Measurements from ENCODE around the gene PHOSPHO2. TPM values are rescaled to one million over a fixed set of nuclear protein-coding genes. Genes with fewer than 3 reads are reported as not detected.

PHOSPHO2 gene
- total and polyA plus RNA-seq, 11 donors, result 0.80 to 5.4 (median 3.0) TPM

DNA sequence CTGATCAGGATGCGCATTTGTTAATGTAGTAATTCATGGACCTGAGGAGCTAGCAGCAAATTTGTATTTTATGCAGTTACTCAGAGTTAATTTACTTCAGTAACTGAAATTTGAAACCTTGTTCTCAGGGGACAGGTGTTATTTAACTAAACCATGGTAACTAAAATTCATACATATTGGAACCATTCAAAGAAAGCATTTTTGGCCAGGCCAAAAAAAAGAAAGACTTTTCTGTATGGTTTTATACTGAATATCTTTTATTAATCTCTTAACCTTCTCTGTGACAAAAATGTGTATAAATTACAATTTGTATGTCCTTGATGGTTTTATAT lies 35.0 kb downstream of the PHOSPHO2 start:
- Histone ChIP-seq H3K27me3 (no peaks in the 10 kb centered on the region), H3K36me3 (no peaks in the 10 kb centered on the region), H3K4me3 (no peak overlapping the region), H3K9me3 (no peaks in the 10 kb centered on the region), H3K27ac (no peak overlapping the region), H3K4me1 (peaks cover 0 to 8% (median 3%) of the 10 kb centered on the region in 12 donors)
- DNase-seq, result no peak
- 89 to 100% (median 99%) methylated on average over 1 of the region's 1 CpG for WGBS, 4 donors
- no peak for ATAC-seq
- TF ChIP-seq, protein P1, sequence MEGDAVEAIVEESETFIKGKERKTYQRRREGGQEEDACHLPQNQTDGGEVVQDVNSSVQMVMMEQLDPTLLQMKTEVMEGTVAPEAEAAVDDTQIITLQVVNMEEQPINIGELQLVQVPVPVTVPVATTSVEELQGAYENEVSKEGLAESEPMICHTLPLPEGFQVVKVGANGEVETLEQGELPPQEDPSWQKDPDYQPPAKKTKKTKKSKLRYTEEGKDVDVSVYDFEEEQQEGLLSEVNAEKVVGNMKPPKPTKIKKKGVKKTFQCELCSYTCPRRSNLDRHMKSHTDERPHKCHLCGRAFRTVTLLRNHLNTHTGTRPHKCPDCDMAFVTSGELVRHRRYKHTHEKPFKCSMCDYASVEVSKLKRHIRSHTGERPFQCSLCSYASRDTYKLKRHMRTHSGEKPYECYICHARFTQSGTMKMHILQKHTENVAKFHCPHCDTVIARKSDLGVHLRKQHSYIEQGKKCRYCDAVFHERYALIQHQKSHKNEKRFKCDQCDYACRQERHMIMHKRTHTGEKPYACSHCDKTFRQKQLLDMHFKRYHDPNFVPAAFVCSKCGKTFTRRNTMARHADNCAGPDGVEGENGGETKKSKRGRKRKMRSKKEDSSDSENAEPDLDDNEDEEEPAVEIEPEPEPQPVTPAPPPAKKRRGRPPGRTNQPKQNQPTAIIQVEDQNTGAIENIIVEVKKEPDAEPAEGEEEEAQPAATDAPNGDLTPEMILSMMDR (IDR thresholded peaks at IDR 0.05), result no peak
- TF ChIP-seq POLR2A (IDR thresholded peaks at IDR 0.05), result no peak
- intact Hi-C loops (cut with DNase I), result no loop called here

DNA sequence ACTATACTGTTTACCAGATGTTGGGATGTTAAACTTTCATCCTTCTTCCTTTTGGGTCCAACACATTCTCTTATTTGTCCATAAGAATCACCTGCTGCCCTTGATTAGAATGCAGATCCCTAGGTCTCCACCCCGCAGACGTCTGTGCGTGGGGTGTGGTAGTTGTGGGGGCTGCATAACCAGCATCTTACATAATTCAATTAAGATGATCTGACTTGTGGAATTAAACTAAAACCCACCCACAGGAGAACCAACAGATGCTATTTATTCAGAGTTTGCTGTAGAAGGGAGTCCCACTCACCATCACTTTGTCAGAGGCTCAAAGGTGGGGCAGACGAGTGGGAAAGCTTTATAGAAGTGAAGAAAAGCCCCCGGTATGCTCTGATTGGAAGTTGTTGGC lies 37.8 kb downstream of the PHOSPHO2 start:
- H3K27me3 ChIP-seq, result no peaks in the 10 kb centered on the region
- intact Hi-C loops (cut with DNase I), result no loop called here
- no peaks in the 10 kb centered on the region for H3K36me3 ChIP-seq
- DNase-seq (no peak), ATAC-seq (no peak)
- H3K4me1 ChIP-seq, result peaks cover 0 to 15% (median 6%) of the 10 kb centered on the region in 12 donors
- H3K27ac ChIP-seq, result peak overlapping the region in 1 of 12 donors; percentile 83
- no peaks in the 10 kb centered on the region for H3K9me3 ChIP-seq
- 52 to 63% (median 57%) methylated on average over 5 of the region's 5 CpGs for WGBS, 4 donors
- TF ChIP-seq POLR2A (IDR thresholded peaks at IDR 0.05), result no peak
- TF ChIP-seq, protein P1 (IDR thresholded peaks at IDR 0.05), result no peak
- no peak overlapping the region for H3K4me3 ChIP-seq

DNA sequence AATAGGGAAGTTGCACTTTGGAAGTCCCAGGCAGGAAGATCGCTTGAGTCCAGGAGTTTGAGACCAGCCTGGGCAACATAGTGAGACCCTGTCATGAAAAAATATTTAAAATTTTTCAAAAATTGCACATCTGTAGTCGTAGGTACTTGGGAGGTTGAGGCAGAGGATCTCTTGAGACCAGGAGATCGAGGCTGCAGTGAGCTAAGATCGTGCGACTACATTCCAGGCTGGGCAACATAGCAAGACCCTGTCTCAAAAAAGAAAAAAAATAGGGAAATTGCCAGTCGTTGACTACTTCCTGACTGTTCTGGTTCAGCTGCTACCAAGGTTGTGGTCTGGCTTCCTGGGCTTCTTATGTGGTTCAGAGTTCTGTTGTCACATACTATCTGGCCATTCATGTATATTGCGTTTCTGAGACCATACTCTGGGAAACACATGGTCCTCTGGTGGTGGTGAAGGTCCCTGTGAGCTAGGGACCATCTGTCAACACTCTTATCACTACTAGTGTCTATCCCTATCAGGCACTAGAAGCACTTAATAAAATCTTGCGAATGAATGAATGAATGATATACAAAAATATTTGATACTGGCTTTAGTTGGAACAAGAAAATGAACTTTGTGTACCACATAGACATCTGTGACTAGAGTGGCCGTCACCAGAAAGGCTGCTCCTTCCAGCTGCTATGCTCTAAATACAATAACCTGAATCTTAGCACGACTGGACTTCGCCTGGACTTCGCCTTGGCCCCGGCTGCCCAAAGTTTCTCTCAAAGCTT lies 38.5 kb downstream of the PHOSPHO2 start:
- H3K9me3 ChIP-seq, result no peaks in the 10 kb centered on the region
- ATAC-seq (peak; percentile 9 to 40 (median 34)), DNase-seq (no peak)
- WGBS, 4 donors, result 42 to 45% (median 44%) methylated on average over 13 of the region's 13 CpGs
- intact Hi-C loops (cut with DNase I), result no loop called here
- TF ChIP-seq POLR2A (IDR thresholded peaks at IDR 0.05), result no peak
- peak overlapping the region in 9 of 12 donors; percentile 14 to 83 (median 55) for H3K27ac ChIP-seq
- H3K36me3 ChIP-seq, result no peaks in the 10 kb centered on the region
- H3K27me3 ChIP-seq, result no peaks in the 10 kb centered on the region
- peak overlapping the region in 11 of 12 donors; percentile 55 to 77 (median 72) for H3K4me3 ChIP-seq
- H3K4me1 ChIP-seq, result peaks cover 0 to 15% (median 6%) of the 10 kb centered on the region in 12 donors

DNA sequence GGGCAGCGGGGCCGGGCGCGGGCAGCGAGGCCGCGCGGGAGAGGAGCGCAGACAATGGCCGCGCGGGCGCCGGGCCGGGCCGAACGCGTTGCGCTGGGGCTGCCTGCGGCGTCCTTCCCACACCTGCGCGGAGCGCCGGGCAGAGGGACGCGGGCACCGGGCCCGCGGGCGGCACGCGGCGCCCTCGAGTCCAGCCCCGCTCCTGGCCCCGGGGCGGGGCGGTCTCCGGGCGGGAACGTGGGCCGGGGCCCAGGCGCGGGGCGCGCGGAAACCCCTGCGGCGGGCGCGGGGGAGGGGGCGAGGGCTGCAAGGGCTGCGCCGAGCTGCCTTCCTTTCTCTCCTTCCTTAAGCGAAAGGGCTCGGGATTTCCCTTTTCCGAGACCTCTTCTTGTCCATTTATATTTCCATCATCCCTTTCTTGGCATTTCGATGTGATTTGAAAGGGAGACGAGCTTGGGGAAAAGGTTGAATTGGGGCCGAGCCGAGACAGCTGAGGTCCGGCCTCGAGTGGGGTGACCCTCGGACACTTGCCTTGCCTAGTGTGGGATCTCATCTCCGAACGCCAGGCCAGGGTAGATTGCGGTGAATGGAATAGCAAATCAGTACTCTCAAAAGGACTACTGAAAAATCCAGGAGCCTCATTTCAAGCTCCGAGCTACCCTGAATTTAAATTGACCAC lies 40.0 kb downstream of the PHOSPHO2 start:
- TF ChIP-seq, protein P1 (IDR thresholded peaks at IDR 0.05), result no peak
- TF ChIP-seq POLR2A (IDR thresholded peaks at IDR 0.05), result no peak
- Histone ChIP-seq H3K9me3 (no peaks in the 10 kb centered on the region), H3K36me3 (no peaks in the 10 kb centered on the region), H3K27me3 (no peaks in the 10 kb centered on the region), H3K27ac (peak overlapping the region in 9 of 12 donors; percentile 20 to 72 (median 55)), H3K4me3 (peak overlapping the region; percentile 39 to 77 (median 72)), H3K4me1 (peaks cover 0 to 15% (median 6%) of the 10 kb centered on the region in 12 donors)
- intact Hi-C loops (cut with DNase I), result no loop called here
- ATAC-seq, result peak in 2 of 4 donors; percentile 29 to 57
- 1 to 5% (median 2%) methylated on average over 21 to 69 of the region's 69 CpGs for WGBS, 4 donors
- DNase-seq, result peak in 2 of 5 donors; percentile 19 to 32

Measured in heart left ventricle (tissue), 16 donors.